GM23338 (cell line): Measurements from ENCODE around the gene USP20.

Experiments
- CREB1 ChIP-seq: fragments of 250-450 bp; sonication (Bioruptor Pico); IDR thresholded peaks from 2 replicates; pipeline ENCODE4 v1.5.0; 2020; ENCODE audit warnings: low read depth, mild to moderate bottlenecking, moderate library complexity
- CTCF ChIP-seq, 2 experiments: fragments of 200-600 bp in 1 of 2; sonication (generic) in 1 of 2; conservative IDR thresholded peaks; 2 replicates each; pipeline versions ENCODE4 v1.5.1 to v1.6.1; 2016 to 2017; ENCODE audit warnings: antibody characterized with exemption in 2 of 2, low read depth in 2 of 2, mild to moderate bottlenecking in 2 of 2, moderate library complexity in 1 of 2
- EZH2 ChIP-seq: fragments of 200-600 bp; sonication (generic); IDR thresholded peaks from one replicate; pipeline ENCODE4 v1.8.0; 2017; ENCODE audit warnings: antibody characterized with exemption, mild to moderate bottlenecking, low read depth; ENCODE audit not compliant: unreplicated experiment
- EZH2phosphoT487 ChIP-seq: fragments of 200-600 bp; sonication (generic); IDR thresholded peaks from one replicate; pipeline ENCODE4 v1.8.1; 2018; ENCODE audit warnings: antibody characterized with exemption; ENCODE audit not compliant: unreplicated experiment
- JUNB ChIP-seq: IDR thresholded peaks from one replicate; pipeline ENCODE4 v1.6.1; 2016; ENCODE audit warnings: antibody characterized with exemption; ENCODE audit not compliant: unreplicated experiment
- NANOG ChIP-seq: IDR thresholded peaks from 2 replicates; pipeline ENCODE4 v1.6.1; 2016; ENCODE audit warnings: antibody characterized with exemption, borderline replicate concordance
- POLR2AphosphoS5 ChIP-seq: IDR thresholded peaks from 2 replicates; pipeline ENCODE4 v1.6.1; 2016; ENCODE audit warnings: antibody characterized with exemption, low read depth
- REST ChIP-seq: IDR thresholded peaks from one replicate; pipeline ENCODE4 v1.6.1; 2018; ENCODE audit warnings: antibody characterized with exemption; ENCODE audit not compliant: unreplicated experiment
- STAT1 ChIP-seq: IDR thresholded peaks from one replicate; pipeline ENCODE4 v1.6.1; 2016; ENCODE audit warnings: antibody characterized with exemption; ENCODE audit not compliant: unreplicated experiment
- ZNF114 ChIP-seq: fragments of 250-450 bp; sonication (Bioruptor Pico); IDR thresholded peaks from 2 replicates; pipeline ENCODE4 v1.5.0; 2020; ENCODE audit warnings: mild to moderate bottlenecking, moderate library complexity

GRCh38 chr9:129902740-129903134 lies 67.5 kb downstream of the USP20 start:
- TF ChIP-seq CTCF (conservative IDR thresholded peaks at IDR 0.05; ENCODE audit: low read depth in 2 of 2) = no peak
- no peak for TF ChIP-seq POLR2AphosphoS5
- TF ChIP-seq REST = no peak
- TF ChIP-seq EZH2phosphoT487 = no peak
- no peak for TF ChIP-seq EZH2
- TF ChIP-seq STAT1 = no peak
- TF ChIP-seq CREB1 (CRISPR knock-in tag) = no peak
- TF ChIP-seq JUNB = no peak
- TF ChIP-seq NANOG = no peak
- TF ChIP-seq ZNF114 (CRISPR knock-in tag) = no peak
